Tibial nerve (tissue), 4 donors: ENCODE data around the gene TMEM187. TPM values are rescaled to one million over a fixed set of nuclear protein-coding genes. Genes with fewer than 3 reads are reported as not detected.

Experiments
- DNase-seq, 2 donors: peaks; one replicate each; pipeline ENCODE4 v3.0.0-alpha.2; 2019; ENCODE audit warnings: low spot score in 2 of 2
- H3K27ac ChIP-seq, 4 donors: fragments of 200-600 bp; sonication (generic) in 3 of 4; one replicate each; pipeline ENCODE4 v1.5.1; 2017 to 2019; ENCODE audit warnings: mild to moderate bottlenecking in 1 of 4
- H3K27me3 ChIP-seq, 2 donors: fragments of 200-600 bp; sonication (generic) in 1 of 2; one replicate each; pipeline versions ENCODE4 v1.5.1 to v1.6.0; 2017 to 2019
- H3K36me3 ChIP-seq, 3 donors: fragments of 200-600 bp; sonication (generic); one replicate each; pipeline ENCODE4 v1.5.1; 2018 to 2019
- H3K4me1 ChIP-seq, 4 donors: fragments of 200-600 bp; sonication (generic) in 3 of 4; one replicate each; pipeline ENCODE4 v1.5.1; 2017 to 2019
- H3K4me3 ChIP-seq, 4 donors: fragments of 200-600 bp; sonication (generic) in 3 of 4; one replicate each; pipeline ENCODE4 v1.5.1; 2017 to 2019; ENCODE audit warnings: mild to moderate bottlenecking in 1 of 4, moderate library complexity in 1 of 4
- H3K9me3 ChIP-seq, 4 donors: fragments of 200-600 bp; sonication (generic) in 3 of 4; one replicate each; pipeline ENCODE4 v1.5.1; 2017 to 2019
- EP300 ChIP-seq, 2 donors: sonication (generic); formaldehyde crosslinking; IDR thresholded peaks; one replicate each; pipeline ENCODE4 v1.6.1; 2017; ENCODE audit warnings: antibody characterized with exemption in 2 of 2, mild to moderate bottlenecking in 1 of 2
- POLR2A ChIP-seq, 2 donors: fragments of 450-650 bp; IDR thresholded peaks; one replicate each; pipeline ENCODE4 v1.6.1; 2017; ENCODE audit warnings: antibody characterized with exemption in 2 of 2, mild to moderate bottlenecking in 2 of 2, moderate library complexity in 2 of 2
- WGBS, 2 donors: methylation state at CpG; one replicate each; pipeline ENCODE4 v1.1.5; 2018; 5-methylcytosine and 5-hydroxymethylcytosine counted together
- total RNA-seq, 4 donors: library from RNA; depleted of rRNA; stranded (reverse); fragments of >200 nt; gene quantifications; one replicate each; pipeline ENCODE4 v1.1.0, GENCODE V29; 2016
- TF ChIP-seq, protein P1 (sequence below), 5 experiments: fragments of 200-600 bp in 3 of 5; fragments of 450-650 bp in 2 of 5; sonication (generic) in 3 of 5; IDR thresholded peaks; one replicate each; pipeline ENCODE4 v1.5.1; 2016 to 2019; ENCODE audit warnings: antibody characterized with exemption in 5 of 5, mild to moderate bottlenecking in 3 of 5, moderate library complexity in 2 of 5

The TMEM187 gene
- total RNA-seq, 4 donors from 2014 or later, result 4.2 to 16.4 (median 9.6) TPM

GRCh38 chrX:154013001-154013421, 40.5 kb downstream of the TMEM187 start:
- peaks cover 0 to 37% (median 0%) of the 10 kb centered on the region in 3 donors for H3K36me3 ChIP-seq
- no peaks in the 10 kb centered on the region for H3K27me3 ChIP-seq
- no peaks in the 10 kb centered on the region for H3K9me3 ChIP-seq
- TF ChIP-seq EP300 (IDR thresholded peaks at IDR 0.05), result no peak
- TF ChIP-seq POLR2A (IDR thresholded peaks at IDR 0.05), result no peak
- TF ChIP-seq, protein P1, sequence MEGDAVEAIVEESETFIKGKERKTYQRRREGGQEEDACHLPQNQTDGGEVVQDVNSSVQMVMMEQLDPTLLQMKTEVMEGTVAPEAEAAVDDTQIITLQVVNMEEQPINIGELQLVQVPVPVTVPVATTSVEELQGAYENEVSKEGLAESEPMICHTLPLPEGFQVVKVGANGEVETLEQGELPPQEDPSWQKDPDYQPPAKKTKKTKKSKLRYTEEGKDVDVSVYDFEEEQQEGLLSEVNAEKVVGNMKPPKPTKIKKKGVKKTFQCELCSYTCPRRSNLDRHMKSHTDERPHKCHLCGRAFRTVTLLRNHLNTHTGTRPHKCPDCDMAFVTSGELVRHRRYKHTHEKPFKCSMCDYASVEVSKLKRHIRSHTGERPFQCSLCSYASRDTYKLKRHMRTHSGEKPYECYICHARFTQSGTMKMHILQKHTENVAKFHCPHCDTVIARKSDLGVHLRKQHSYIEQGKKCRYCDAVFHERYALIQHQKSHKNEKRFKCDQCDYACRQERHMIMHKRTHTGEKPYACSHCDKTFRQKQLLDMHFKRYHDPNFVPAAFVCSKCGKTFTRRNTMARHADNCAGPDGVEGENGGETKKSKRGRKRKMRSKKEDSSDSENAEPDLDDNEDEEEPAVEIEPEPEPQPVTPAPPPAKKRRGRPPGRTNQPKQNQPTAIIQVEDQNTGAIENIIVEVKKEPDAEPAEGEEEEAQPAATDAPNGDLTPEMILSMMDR (IDR thresholded peaks at IDR 0.05), result no peak
- H3K4me3 ChIP-seq, result no peak overlapping the region
- 55 to 70% methylated on average over 8 to 17 of the region's 17 CpGs for WGBS, 2 donors
- H3K4me1 ChIP-seq, result peaks cover 0 to 26% (median 10%) of the 10 kb centered on the region in 4 donors
- H3K27ac ChIP-seq, result peak overlapping the region in 3 of 4 donors; percentile 74 to 82 (median 82)
- no peak for DNase-seq

DNA sequence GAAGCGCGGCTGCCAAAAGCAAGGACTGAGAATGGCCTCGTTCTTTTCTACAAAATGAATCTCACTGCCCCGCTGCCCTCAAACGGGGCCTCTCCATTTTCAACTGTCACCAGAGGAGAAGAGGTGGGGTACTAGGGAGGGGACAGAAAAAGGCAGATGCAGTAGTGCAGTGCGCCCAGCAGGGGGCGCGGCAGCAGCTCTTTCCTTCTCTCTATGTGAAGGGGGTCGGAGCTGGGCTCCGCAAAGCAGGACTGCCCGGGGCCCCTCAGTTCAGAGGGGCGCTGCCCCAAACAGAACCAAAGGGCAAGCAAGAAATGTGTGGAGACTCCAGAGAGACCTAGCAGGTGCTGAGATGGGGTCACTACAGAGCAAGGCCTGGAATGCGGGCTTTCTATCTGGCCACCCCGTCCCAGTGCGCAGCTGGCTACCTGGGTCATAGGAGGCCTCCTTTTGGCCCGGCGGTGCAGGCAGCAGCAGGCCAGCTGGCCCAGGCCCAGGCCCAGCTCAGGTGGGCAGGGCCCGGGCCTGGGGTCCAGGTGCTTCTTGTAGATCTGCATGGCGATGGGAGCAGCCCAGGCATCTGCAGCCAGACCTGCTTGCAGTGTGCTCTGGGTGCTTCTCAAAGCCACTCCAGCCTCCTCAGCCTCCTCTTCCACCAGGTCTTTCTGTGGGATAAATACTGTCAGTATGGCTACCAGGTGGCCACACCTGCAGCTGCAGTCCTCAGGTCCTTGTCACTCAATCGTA, 41.2 kb downstream of the TMEM187 start:
- Histone ChIP-seq H3K4me1 (peaks cover 0 to 34% (median 13%) of the 10 kb centered on the region in 4 donors), H3K27me3 (no peaks in the 10 kb centered on the region), H3K4me3 (no peak overlapping the region), H3K27ac (peak overlapping the region; percentile 19 to 82 (median 78)), H3K36me3 (peaks cover 0 to 37% (median 0%) of the 10 kb centered on the region in 3 donors), H3K9me3 (no peaks in the 10 kb centered on the region)
- 24 to 41% methylated on average over 8 to 17 of the region's 20 CpGs for WGBS, 2 donors
- TF ChIP-seq POLR2A (IDR thresholded peaks at IDR 0.05), result no peak
- TF ChIP-seq, protein P1 (IDR thresholded peaks at IDR 0.05), result peak; percentile 77 to 90 (median 85)
- DNase-seq, result no peak

DNA sequence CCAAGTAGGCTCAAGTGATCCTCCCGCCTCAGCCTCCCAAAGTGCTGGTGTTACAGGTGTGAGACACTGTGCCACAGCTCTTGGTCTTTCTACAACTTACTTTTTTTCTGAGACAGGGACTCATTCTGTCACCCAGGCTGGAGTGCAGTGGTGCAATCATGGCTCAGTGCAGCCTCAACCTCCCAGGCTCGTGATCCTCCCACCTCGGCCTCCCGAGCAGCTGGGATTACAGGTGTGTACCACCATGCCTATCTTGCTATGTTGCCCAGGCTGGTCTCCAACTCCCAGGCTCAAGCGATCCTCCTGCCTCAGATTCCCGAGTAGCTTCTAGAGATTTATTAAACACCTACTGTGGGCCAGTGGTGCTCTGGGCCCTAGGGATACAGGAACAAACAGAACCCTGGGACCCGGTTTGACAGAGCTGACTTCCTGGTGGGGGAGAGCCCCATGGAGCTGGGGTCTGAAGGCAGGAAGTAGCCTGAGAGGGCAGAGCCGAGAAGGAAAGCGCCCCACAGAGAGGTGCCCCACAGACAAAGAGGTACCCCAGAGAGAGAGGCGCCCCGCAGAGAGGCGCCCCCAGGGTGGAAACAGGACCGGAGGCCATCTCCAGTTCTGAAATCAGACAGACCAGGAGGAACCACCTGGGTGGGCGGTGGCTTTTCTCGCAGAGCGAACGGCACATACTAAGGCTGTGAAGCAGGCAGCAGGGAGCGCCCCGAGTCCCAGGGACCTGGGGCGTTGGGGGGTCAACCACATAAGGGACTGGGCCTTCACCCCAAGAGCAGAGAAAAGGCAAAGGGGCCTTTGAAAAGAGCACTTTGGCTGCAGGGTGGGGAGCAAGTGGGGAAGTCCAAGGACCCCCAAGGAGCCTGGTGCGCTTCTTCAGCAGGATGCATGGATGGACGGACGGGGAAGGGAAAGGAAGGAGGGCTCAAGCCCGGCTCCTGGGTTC, 42.2 kb downstream of the TMEM187 start:
- 82 to 83% methylated on average over 22 to 24 of the region's 24 CpGs for WGBS, 2 donors
- DNase-seq, result no peak
- no peak overlapping the region for H3K27ac ChIP-seq
- H3K9me3 ChIP-seq, result no peaks in the 10 kb centered on the region
- H3K4me1 ChIP-seq, result peaks cover 0 to 37% (median 13%) of the 10 kb centered on the region in 4 donors
- peaks cover 0 to 37% (median 0%) of the 10 kb centered on the region in 3 donors for H3K36me3 ChIP-seq
- no peaks in the 10 kb centered on the region for H3K27me3 ChIP-seq
- TF ChIP-seq POLR2A (IDR thresholded peaks at IDR 0.05), result no peak
- TF ChIP-seq, protein P1 (IDR thresholded peaks at IDR 0.05), result no peak
- TF ChIP-seq EP300 (IDR thresholded peaks at IDR 0.05), result no peak
- no peak overlapping the region for H3K4me3 ChIP-seq

- TF ChIP-seq, protein P1 (IDR thresholded peaks at IDR 0.05), result no peak
- no peak for TF ChIP-seq POLR2A (IDR thresholded peaks at IDR 0.05)
- TF ChIP-seq EP300 (IDR thresholded peaks at IDR 0.05), result no peak
- Histone ChIP-seq H3K27me3 (no peaks in the 10 kb centered on the region), H3K36me3 (peaks cover 0 to 37% (median 0%) of the 10 kb centered on the region in 3 donors), H3K4me1 (peaks cover 0 to 42% (median 15%) of the 10 kb centered on the region in 4 donors), H3K27ac (no peak overlapping the region), H3K4me3 (no peak overlapping the region), H3K9me3 (no peaks in the 10 kb centered on the region)
- 73 to 96% methylated on average over 8 of the region's 16 CpGs for WGBS, 2 donors
- DNase-seq, result no peak
Measured at GRCh38 chrX:154015581-154016264, 43.2 kb downstream of the TMEM187 start.
